H1 (cell line): ENCODE data around the gene FRMD4A. TPM values are rescaled to one million over a fixed set of nuclear protein-coding genes. Genes with fewer than 3 reads are reported as not detected.

Experiments used
- CTCF ChIA-PET: fragments of 300-600 bp; sonication (Branson Sonifier 250); formaldehyde crosslinking; loops from one replicate; lab custom pipeline; 2021; ENCODE audit not compliant: partially characterized antibody; lab: Charles Lee
- POLR2A ChIA-PET: fragments of 300-600 bp; sonication (Branson Sonifier 250); formaldehyde crosslinking; loops from one replicate; lab custom pipeline; 2021; ENCODE audit warnings: inconsistent platforms; ENCODE audit not compliant: partially characterized antibody; lab: Charles Lee
- DNase-seq, 2 experiments: peaks; one replicate each; pipeline versions ENCODE4 v3.0.0 to v3.0.0-alpha.2; 2010 to 2022; ENCODE audit warnings: low spot score in 2 of 2, low read depth in 1 of 2, mixed read lengths in 1 of 2
- FAIRE-seq: peaks from 2 replicates; lab custom pipeline; 2011; peaks lifted over from hg19 to GRCh38; lab: Jason Lieb, UNC
- H2AFZ ChIP-seq: 2 replicates; pipeline ENCODE4 v1.8.1; 2012; ENCODE audit warnings: low read length, inconsistent platforms
- H2AK5ac ChIP-seq: 2 replicates; pipeline ENCODE4 v1.6.1; 2013; ENCODE audit warnings: low read depth, low read length
- H2BK120ac ChIP-seq: replicated peaks from 2 replicates; pipeline ENCODE3; 2013; ENCODE audit warnings: low read depth, low read length, inconsistent platforms
- H2BK12ac ChIP-seq: 2 replicates; pipeline ENCODE4 v1.6.1; 2013; ENCODE audit warnings: low read depth, low read length
- H2BK15ac ChIP-seq: 2 replicates; pipeline ENCODE4 v1.6.1; 2013; ENCODE audit warnings: low read length
- H2BK20ac ChIP-seq: 2 replicates; pipeline ENCODE4 v1.6.1; 2013; ENCODE audit warnings: low read length
- H2BK5ac ChIP-seq: 2 replicates; pipeline ENCODE4 v1.6.1; 2013; ENCODE audit warnings: low read depth, low read length
- H3K14ac ChIP-seq: 2 replicates; pipeline ENCODE4 v1.6.1; 2013; ENCODE audit warnings: inconsistent platforms; ENCODE audit not compliant: insufficient read length
- H3K18ac ChIP-seq: 2 replicates; pipeline ENCODE4 v1.6.1; 2013; ENCODE audit warnings: low read length; ENCODE audit errors: extremely low read depth
- H3K23ac ChIP-seq: 2 replicates; pipeline ENCODE4 v1.6.1; 2013; ENCODE audit warnings: inconsistent platforms; ENCODE audit not compliant: insufficient read length
- H3K23me2 ChIP-seq: 2 replicates; pipeline ENCODE4 v1.6.1; 2013; ENCODE audit warnings: low read depth, low read length
- H3K27ac ChIP-seq: 2 replicates; pipeline ENCODE4 v1.6.1; 2011; ENCODE audit warnings: low read depth, low read length, inconsistent platforms
- H3K27me3 ChIP-seq, 4 experiments: replicated peaks in 1 of 4; 1 replicate in 1 of 4; 2 replicates in 3 of 4; pipeline versions ENCODE4 v1.6.1 to v1.8.1; 2011 to 2013; ENCODE audit warnings: low read length in 3 of 4, mild to moderate bottlenecking in 3 of 4, inconsistent platforms in 2 of 4, mixed read lengths in 2 of 4, moderate library complexity in 1 of 4; ENCODE audit not compliant: control insufficient read depth in 3 of 4, insufficient read depth in 3 of 4; ENCODE audit errors: extremely low read depth in 1 of 4
- H3K36me3 ChIP-seq, 4 experiments: 2 replicates each; pipeline versions ENCODE4 v1.6.1 to v1.8.1; 2011 to 2013; ENCODE audit warnings: mild to moderate bottlenecking in 4 of 4, low read length in 3 of 4, moderate library complexity in 2 of 4, control low read depth in 1 of 4, inconsistent platforms in 1 of 4; ENCODE audit not compliant: insufficient read depth in 4 of 4, control insufficient read depth in 2 of 4
- H3K4ac ChIP-seq: replicated peaks from 2 replicates; pipeline ENCODE3; 2013; ENCODE audit warnings: low read length, low read depth, mixed read lengths, inconsistent platforms; ENCODE audit not compliant: insufficient read length
- H3K4me1 ChIP-seq, 4 experiments: replicated peaks in 1 of 4; 1 replicate in 1 of 4; 2 replicates in 3 of 4; pipeline versions ENCODE4 v1.6.1 to v1.8.1; 2011 to 2013; ENCODE audit warnings: low read length in 3 of 4, inconsistent platforms in 2 of 4, mixed read lengths in 1 of 4; ENCODE audit not compliant: insufficient read depth in 4 of 4, control insufficient read depth in 3 of 4
- H3K4me2 ChIP-seq, 2 experiments: 2 replicates each; pipeline versions ENCODE4 v1.6.1 to v1.8.1; 2011 to 2013; ENCODE audit warnings: low read depth in 2 of 2, low read length in 2 of 2, control low read depth in 1 of 2, inconsistent platforms in 1 of 2, mild to moderate bottlenecking in 1 of 2; ENCODE audit not compliant: insufficient read depth in 1 of 2
- H3K4me3 ChIP-seq, 4 experiments: fragments of 200-600, 300-600 bp in 1 of 4; sonication (generic), shearing (Covaris generic), sonication (Bioruptor Twin) in 1 of 4; 2 replicates each; pipeline versions ENCODE4 v1.5.1 to v1.8.1; 2011 to 2016; ENCODE audit warnings: low read length in 4 of 4, low read depth in 3 of 4, control low read depth in 2 of 4, inconsistent platforms in 2 of 4, mild to moderate bottlenecking in 2 of 4, mixed read lengths in 1 of 4, moderate library complexity in 1 of 4; ENCODE audit not compliant: insufficient read depth in 2 of 4; ENCODE audit errors: extremely low read depth in 1 of 4
- H3K56ac ChIP-seq: replicated peaks from 2 replicates; pipeline ENCODE3; 2013; ENCODE audit warnings: low read depth, mild to moderate bottlenecking, mixed read lengths, low read length, inconsistent platforms; ENCODE audit not compliant: insufficient read length
- H3K79me1 ChIP-seq: 2 replicates; pipeline ENCODE4 v1.6.1; 2013; ENCODE audit warnings: low read depth, low read length, control low read depth
- H3K79me2 ChIP-seq, 2 experiments: 2 replicates each; pipeline versions ENCODE4 v1.6.1 to v1.8.1; 2012 to 2013; ENCODE audit warnings: low read length in 2 of 2, mild to moderate bottlenecking in 2 of 2, inconsistent platforms in 1 of 2; ENCODE audit not compliant: insufficient read depth in 2 of 2, control insufficient read depth in 1 of 2
- H3K9ac ChIP-seq, 4 experiments: replicated peaks in 1 of 4; 1 replicate in 1 of 4; 2 replicates in 3 of 4; pipeline versions ENCODE4 v1.6.1 to v1.8.1; 2011 to 2013; ENCODE audit warnings: low read depth in 3 of 4, low read length in 3 of 4, control low read depth in 2 of 4, mild to moderate bottlenecking in 2 of 4, moderate library complexity in 2 of 4, inconsistent platforms in 1 of 4; ENCODE audit errors: extremely low read depth in 1 of 4
- H3K9me3 ChIP-seq, 2 experiments: 2 replicates each; pipeline versions ENCODE4 v1.6.1 to v1.8.1; 2012 to 2013; ENCODE audit warnings: mild to moderate bottlenecking in 2 of 2, moderate library complexity in 2 of 2, control low read depth in 1 of 2, inconsistent platforms in 1 of 2, low read depth in 1 of 2, low read length in 1 of 2, mixed read lengths in 1 of 2; ENCODE audit not compliant: insufficient read depth in 2 of 2
- H4K20me1 ChIP-seq, 2 experiments: replicated peaks in 1 of 2; 2 replicates each; pipeline versions ENCODE3 to v1.8.1; 2011 to 2013; ENCODE audit warnings: inconsistent platforms in 2 of 2, low read length in 2 of 2, mild to moderate bottlenecking in 1 of 2; ENCODE audit not compliant: insufficient read depth in 2 of 2, control insufficient read depth in 1 of 2
- H4K5ac ChIP-seq: 2 replicates; pipeline ENCODE4 v1.6.1; 2013; ENCODE audit warnings: low read length, low read depth, mixed read lengths, inconsistent platforms; ENCODE audit not compliant: insufficient read length
- H4K8ac ChIP-seq: 2 replicates; pipeline ENCODE4 v1.8.0; 2013; ENCODE audit warnings: mild to moderate bottlenecking, moderate library complexity, low read length, inconsistent platforms; ENCODE audit not compliant: insufficient read depth; ENCODE audit errors: extremely low read depth
- H4K91ac ChIP-seq: replicated peaks from 2 replicates; pipeline ENCODE3; 2013; ENCODE audit warnings: low read length, mixed read lengths, inconsistent platforms; ENCODE audit not compliant: insufficient read length
- RAD21 ChIP-seq, 2 experiments: IDR thresholded peaks in 1 of 2; conservative IDR thresholded peaks in 1 of 2; 2 replicates each; pipeline ENCODE4 v1.6.1; 2011; ENCODE audit warnings: low read depth in 2 of 2, low read length in 2 of 2, improper control_type of control experiment in 1 of 2, inconsistent platforms in 1 of 2, mild to moderate bottlenecking in 1 of 2, moderate library complexity in 1 of 2
- TAF1 ChIP-seq: IDR thresholded peaks from 2 replicates; pipeline ENCODE4 v1.6.1; 2011; ENCODE audit warnings: mild to moderate bottlenecking, low read depth, low read length
- WGBS, 2 experiments: shearing (Covaris generic) in 1 of 2; methylation state at CpG; one replicate each; pipeline versions ENCODE4 v1.1.6 to v1.1.7; 2013 to 2015; ENCODE audit warnings: low lambda C conversion rate in 2 of 2, mixed read lengths in 2 of 2, inconsistent platforms in 1 of 2, low coverage in 1 of 2, missing lambda C conversion rate in 1 of 2; ENCODE audit not compliant: insufficient replicate concordance in 2 of 2, insufficient coverage in 1 of 2, insufficient read length in 1 of 2; ENCODE audit errors: extremely low coverage in 1 of 2, missing lambda C conversion rate in 1 of 2; 5-methylcytosine and 5-hydroxymethylcytosine counted together
- polyA plus RNA-seq, 7 experiments: library from polyadenylated mRNA; depleted of rRNA in 3 of 7; stranded (reverse) in 5 of 7; unstranded in 2 of 7; fragments of >200 nt in 5 of 7; fragments of 200-250 nt in 2 of 7; gene quantifications; 1 replicate in 5 of 7; 2 replicates in 1 of 7; 4 replicates in 1 of 7; pipeline versions ENCODE4 v1.2.1 to v1.2.3, GENCODE V29; 2011 to 2013; ENCODE audit warnings: missing spikeins in 2 of 7, mixed read lengths in 2 of 7
- total RNA-seq: library from RNA; stranded (reverse); fragmentation: NEBNext Ultra II Directional; extraction: Animal tissue kit (Norgen Biotek cat#: 25700); gene quantifications from 2 replicates; pipeline ENCODE4 v1.2.1, GENCODE V29; 2021

The FRMD4A gene
- total and polyA plus RNA-seq, 2 of the 8 experiments (the other 6 are each of a cell fraction or from before 2014, with no cell fraction given): 38.6 to 39.6 TPM

DNA sequence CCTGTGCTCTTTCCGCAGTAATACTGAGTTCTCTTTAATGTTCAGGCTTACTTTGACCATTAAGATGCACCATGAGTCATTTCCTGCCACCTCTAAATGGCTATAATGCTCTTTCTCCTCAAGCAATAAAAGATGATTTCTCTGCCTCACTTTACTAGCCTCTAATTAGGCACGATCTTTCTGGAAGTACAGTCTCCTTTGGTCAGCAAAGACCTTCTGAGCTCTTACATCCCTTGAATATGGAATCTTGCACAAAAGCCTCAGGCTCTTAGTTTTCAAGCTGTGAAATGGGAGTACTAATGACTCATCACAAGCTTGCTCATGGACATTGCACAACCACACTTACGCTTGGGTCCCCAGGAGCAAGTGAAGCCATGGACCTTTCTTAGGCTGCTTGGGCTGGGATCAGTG is 85.9 kb downstream of the FRMD4A start:
- 89% methylated on average over 3 of the region's 3 CpGs; no CpG with 5 or more reads in 1 of the 2 experiments for WGBS, 2 experiments
- H3K23ac ChIP-seq: no peak overlapping the region
- H3K23me2 ChIP-seq: no peaks in the 10 kb centered on the region
- TF ChIP-seq RAD21 (IDR thresholded peaks at IDR 0.05 in 1 of 2, conservative IDR thresholded peaks at IDR 0.05 in 1 of 2; ENCODE audit: low read depth in 2 of 2, low read length in 2 of 2) (no peak), TAF1 (no peak)
- no peak overlapping the region for H3K4ac ChIP-seq
- CTCF ChIA-PET: interaction anchor here (0.6 to 3.0 kb wide), 16 partner anchors 16 to 565 kb away, joined by 3 to 28 read pairs (median 3); no protein-coding TSS in a partner anchor
- H2BK20ac ChIP-seq: no peak overlapping the region
- H3K4me2 ChIP-seq: no peak overlapping the region
- FAIRE-seq (no peak), DNase-seq (no peak)
- H3K27me3 ChIP-seq: no peaks in the 10 kb centered on the region
- no peak overlapping the region for H4K5ac ChIP-seq
- peaks cover 2 to 10% (median 4%) of the 10 kb centered on the region in 4 experiments; a peak in 6 of 7 replicates for H3K4me1 ChIP-seq
- no peaks in the 10 kb centered on the region for H3K79me2 ChIP-seq
- H2AFZ ChIP-seq: no peak overlapping the region
- H2BK120ac ChIP-seq: no peak overlapping the region
- no peak overlapping the region for H2AK5ac ChIP-seq
- H3K27ac ChIP-seq: no peak overlapping the region
- no peak overlapping the region for H3K9ac ChIP-seq
- no peaks in the 10 kb centered on the region for H3K36me3 ChIP-seq
- H3K18ac ChIP-seq: no peak overlapping the region
- no peaks in the 10 kb centered on the region for H3K9me3 ChIP-seq
- H3K4me3 ChIP-seq: no peak overlapping the region
- no peak overlapping the region for H3K56ac ChIP-seq
- H4K20me1 ChIP-seq: no peaks in the 10 kb centered on the region
- no peak overlapping the region for H4K91ac ChIP-seq
- no peak overlapping the region for H2BK12ac ChIP-seq
- no peaks in the 10 kb centered on the region for H3K79me1 ChIP-seq
- H2BK5ac ChIP-seq: no peak overlapping the region
- H4K8ac ChIP-seq: no peak overlapping the region
- no peak overlapping the region for H3K14ac ChIP-seq
- H2BK15ac ChIP-seq: no peak overlapping the region
- POLR2A ChIA-PET: interaction anchor here (1.7 kb wide), 1 partner anchor 59 kb away, joined by 7 read pairs; no protein-coding TSS in a partner anchor
